ENCODE data around the gene PAQR4. TPM values are rescaled to one million over a fixed set of nuclear protein-coding genes. Genes with fewer than 3 reads are reported as not detected.

Gene PAQR4
- polyA plus RNA-seq, 2 of the 4 experiments (the other 2 are of a cell fraction), result 8.0 to 18.6 TPM

- CTCF ChIA-PET, result interaction anchor here (1.1 to 2.3 kb wide), 3 partner anchors 14 to 60 kb away, joined by 3 to 10 read pairs (median 4); no protein-coding TSS in a partner anchor
- POLR2A ChIA-PET, result no interaction called here
Observed at GRCh38 chr16:2986623-2987188, 17.6 kb downstream of the PAQR4 start.

GRCh38 chr16:2987286-2987685 is 18.1 kb downstream of the PAQR4 start:
- Histone ChIP-seq H3K9me3 (no peaks in the 10 kb centered on the region), H3K4me2 (no peak overlapping the region), H3K4me1 (peaks cover 6% of the 10 kb centered on the region; the same call in 2 of the 3 replicates), H3K4me3 (no peak overlapping the region), H3K27ac (no peak overlapping the region)
- ChIA-PET CTCF (interaction anchor here (0.7 to 2.3 kb wide), 5 partner anchors 14 to 67 kb away, joined by 3 to 10 read pairs (median 3); no protein-coding TSS in a partner anchor), POLR2A (no interaction called here)
- TF ChIP-seq KDM1A (IDR thresholded peaks at IDR 0.05; ENCODE audit: low read depth) (no peak), RCOR1 (IDR thresholded peaks at IDR 0.05; ENCODE audit: low read depth, low read length) (no peak), BHLHE40 (IDR thresholded peaks at IDR 0.05; ENCODE audit: low read depth, low read length) (no peak), ATOH8 (CRISPR knock-in tag; IDR thresholded peaks at IDR 0.05; ENCODE audit: low read depth) (no peak), POLR2A (IDR thresholded peaks at IDR 0.05; ENCODE audit: low read length) (no peak)
- no peak for DNase-seq (ENCODE audit: low read depth in 1 of 2, low spot score in 1 of 2)
- WGBS (ENCODE audit: missing lambda C conversion rate), result 83% methylated on average over 5 of the region's 9 CpGs
- ATAC-seq, result no peak
- FAIRE-seq, result no peak

More at GRCh38 chr16:2986623-2987188, 17.6 kb downstream of the PAQR4 start:
- no peak for ATAC-seq
- DNase-seq (ENCODE audit: low read depth in 1 of 2, low spot score in 1 of 2), result no peak
- no peak for FAIRE-seq
- H3K9me3 ChIP-seq, result no peaks in the 10 kb centered on the region
- H3K27ac ChIP-seq, result no peak overlapping the region
- no peak overlapping the region for H3K4me3 ChIP-seq
- TF ChIP-seq RCOR1 (IDR thresholded peaks at IDR 0.05; ENCODE audit: low read depth, low read length), result no peak
- no peak for TF ChIP-seq JUN (IDR thresholded peaks at IDR 0.05)
- TF ChIP-seq MAZ (IDR thresholded peaks at IDR 0.05; ENCODE audit: borderline replicate concordance, low read depth, low read length), result no peak
- TF ChIP-seq HOXB5 (CRISPR knock-in tag; IDR thresholded peaks at IDR 0.05), result no peak
- TF ChIP-seq HOXA7 (CRISPR knock-in tag; IDR thresholded peaks at IDR 0.05), result no peak
- no peak for TF ChIP-seq RNF2 (IDR thresholded peaks at IDR 0.05; ENCODE audit: borderline replicate concordance, low read depth)
- TF ChIP-seq JUNB (IDR thresholded peaks at IDR 0.05), result no peak
- no peak for TF ChIP-seq PHF8 (IDR thresholded peaks at IDR 0.05; ENCODE audit: borderline replicate concordance, low read depth)
- no peak for TF ChIP-seq RARB (CRISPR knock-in tag; IDR thresholded peaks at IDR 0.05)
- no peak for TF ChIP-seq POLR2AphosphoS2 (conservative IDR thresholded peaks at IDR 0.05; ENCODE audit: low read length)
- TF ChIP-seq SREBF2 (IDR thresholded peaks at IDR 0.05), result no peak
- no peak for TF ChIP-seq FOSB (CRISPR knock-in tag; IDR thresholded peaks at IDR 0.05)
- no peak for TF ChIP-seq FOSL2 (IDR thresholded peaks at IDR 0.05)
- TF ChIP-seq FOSL2 (CRISPR knock-in tag; IDR thresholded peaks at IDR 0.05), result no peak
- no peak for TF ChIP-seq RFX5 (IDR thresholded peaks at IDR 0.05)
- no peak for TF ChIP-seq HOXB13 (CRISPR knock-in tag; IDR thresholded peaks at IDR 0.05; ENCODE audit: low read depth)
- TF ChIP-seq BHLHE40 (IDR thresholded peaks at IDR 0.05; ENCODE audit: low read depth, low read length), result no peak
- no peak for TF ChIP-seq HMGXB4 (CRISPR knock-in tag; IDR thresholded peaks at IDR 0.05; ENCODE audit: borderline replicate concordance)
- TF ChIP-seq ZFP36 (IDR thresholded peaks at IDR 0.05; ENCODE audit: borderline replicate concordance, partially characterized antibody), result no peak
- no peak for TF ChIP-seq CBX2 (IDR thresholded peaks at IDR 0.05; ENCODE audit: borderline replicate concordance, low read depth)
- no peak overlapping the region for H3K4me2 ChIP-seq
- peaks cover 6% of the 10 kb centered on the region; the same call in 2 of the 3 replicates for H3K4me1 ChIP-seq
- WGBS (ENCODE audit: missing lambda C conversion rate), result 79% methylated on average over 13 of the region's 17 CpGs
